Right lobe of liver (tissue), 4 donors: ENCODE data around the gene AMZ2.

Experiments used
- CTCF ChIP-seq, 4 donors: fragments of 200-600 bp in 3 of 4; fragments of 450-650 bp in 1 of 4; IDR thresholded peaks; one replicate each; pipeline versions ENCODE4 v1.5.1 to v1.8.0; 2016 to 2022; ENCODE audit warnings: antibody characterized with exemption in 4 of 4, mild to moderate bottlenecking in 2 of 4
- POLR2A ChIP-seq: fragments of 450-650 bp; IDR thresholded peaks from one replicate; pipeline ENCODE4 v1.6.1; 2017; ENCODE audit warnings: antibody characterized with exemption, mild to moderate bottlenecking
- donor health status: DM: no; HTN: no; CAD: no.
- donor health status: DM: no; HTN: no; CAD: no.
- donor health status: DM: no; HTN: yes; CAD: no.

GRCh38 chr17:68290268-68290954, 42.6 kb downstream of the AMZ2 start:
- TF ChIP-seq CTCF (IDR thresholded peaks at IDR 0.05) = no peak
- TF ChIP-seq POLR2A = no peak
